GM12878 (cell line): ENCODE measurements around the gene FJX1. TPM values are rescaled to one million over a fixed set of nuclear protein-coding genes. Genes with fewer than 3 reads are reported as not detected.

ENCODE experiments used
- ATAC-seq: fragments of 200-7000 bp; cut with Tn5 transposase; 3 replicates; pipeline ENCODE4 v1.9.1; 2020; ENCODE audit warnings: mild to moderate bottlenecking, moderate library complexity
- BruUV-seq: library from RNA; stranded (reverse); fragments of 400-500 nt; replicated peaks from 2 replicates; lab custom pipeline; 2021; lab: Mats Ljungman, UMichigan
- CTCF ChIA-PET: fragments of 300-600 bp; sonication (Branson Sonifier 250); formaldehyde crosslinking; extraction: SDS; loops from one replicate; lab custom pipeline; 2021; ENCODE audit warnings: inconsistent platforms; lab: Yijun Ruan, JAX
- POLR2A ChIA-PET: fragments of 350-600 bp; formaldehyde crosslinking; extraction: SDS; loops from one replicate; lab custom pipeline; 2021; ENCODE audit warnings: inconsistent platforms; lab: Charles Lee
- RAD21 ChIA-PET: fragments of 300-600 bp; sonication (Branson Sonifier 250); formaldehyde crosslinking; loops from one replicate; lab custom pipeline; 2023; ENCODE audit warnings: antibody characterized with exemption; ENCODE audit not compliant: unreplicated experiment; lab: Charles Lee
- SMC1A ChIA-PET: fragments of 300-600 bp; sonication (Branson Sonifier 250); formaldehyde crosslinking; loops from one replicate; lab custom pipeline; 2023; ENCODE audit not compliant: unreplicated experiment, uncharacterized antibody; lab: Charles Lee
- DNase-seq: peaks from one replicate; pipeline ENCODE4 v3.0.0-alpha.2; 2011; ENCODE audit warnings: low read depth, low spot score
- FAIRE-seq: peaks from 3 replicates; lab custom pipeline; 2011; peaks lifted over from hg19 to GRCh38; lab: Jason Lieb, UNC
- H2AFZ ChIP-seq: 2 replicates; pipeline ENCODE4 v1.6.0; 2011; ENCODE audit warnings: low read depth, low read length, control low read depth; ENCODE audit not compliant: control insufficient read depth
- H3K27ac ChIP-seq: 2 replicates; pipeline ENCODE4 v1.5.1; 2011; ENCODE audit warnings: control low read depth; ENCODE audit not compliant: control insufficient read depth, insufficient read depth
- H3K27me3 ChIP-seq, 2 experiments: replicated peaks in 1 of 2; 2 replicates each; pipeline versions ENCODE4 v1.6.0 to v1.6.1; 2011; ENCODE audit warnings: low read length in 1 of 2; ENCODE audit not compliant: control insufficient read depth in 2 of 2, insufficient read depth in 2 of 2
- H3K36me3 ChIP-seq, 2 experiments: 2 replicates each; pipeline ENCODE4 v1.5.1; 2011; ENCODE audit warnings: low read length in 1 of 2; ENCODE audit not compliant: control insufficient read depth in 2 of 2, insufficient read depth in 2 of 2
- H3K4me1 ChIP-seq: 2 replicates; pipeline ENCODE4 v1.6.1; 2011; ENCODE audit warnings: mild to moderate bottlenecking, low read length, moderate library complexity, mixed read lengths; ENCODE audit not compliant: control insufficient read depth, insufficient read depth
- H3K4me2 ChIP-seq: 2 replicates; pipeline ENCODE4 v1.6.0; 2011; ENCODE audit warnings: control low read depth; ENCODE audit not compliant: control insufficient read depth, insufficient read depth
- H3K4me3 ChIP-seq: fragments of 200-600 bp; sonication (generic); 2 replicates; pipeline ENCODE4 v1.5.1; 2016
- H3K79me2 ChIP-seq: 2 replicates; pipeline ENCODE4 v1.6.0; 2011; ENCODE audit warnings: low read length; ENCODE audit not compliant: control insufficient read depth, insufficient read depth
- H3K9ac ChIP-seq: 2 replicates; pipeline ENCODE4 v1.8.0; 2011; ENCODE audit warnings: low read length, control low read depth, mixed read lengths; ENCODE audit not compliant: control insufficient read depth, insufficient read depth
- H3K9me3 ChIP-seq: replicated peaks from 3 replicates; pipeline ENCODE4 v1.5.1; 2011; ENCODE audit warnings: mild to moderate bottlenecking, low read length; ENCODE audit not compliant: control insufficient read depth, insufficient read depth
- H4K20me1 ChIP-seq: 2 replicates; pipeline ENCODE4 v1.6.0; 2011; ENCODE audit not compliant: control insufficient read depth, insufficient read depth
- HCFC1 ChIP-seq: fragments of 150-350 bp; IDR thresholded peaks from 2 replicates; pipeline ENCODE4 v1.6.1; 2014; ENCODE audit warnings: low read length
- IKZF1 ChIP-seq: fragments of 450-650 bp; conservative IDR thresholded peaks from 2 replicates; pipeline ENCODE4 v1.6.1; 2017; ENCODE audit warnings: antibody characterized with exemption, mild to moderate bottlenecking
- LARP7 ChIP-seq: fragments of 450-650 bp; IDR thresholded peaks from 2 replicates; pipeline ENCODE4 v1.6.1; 2017; ENCODE audit warnings: mild to moderate bottlenecking
- RBBP5 ChIP-seq: fragments of 200-600 bp; sonication (generic); conservative IDR thresholded peaks from 2 replicates; pipeline ENCODE4 v1.6.1; 2016
- SREBF2 ChIP-seq: IDR thresholded peaks from 2 replicates; pipeline ENCODE4 v1.6.1; 2012; ENCODE audit warnings: mild to moderate bottlenecking, low read length
- TCF7 ChIP-seq: IDR thresholded peaks from 2 replicates; pipeline ENCODE4 v1.6.1; 2014; ENCODE audit warnings: antibody characterized with exemption, borderline replicate concordance
- WGBS: methylation state at CpG from one replicate; pipeline ENCODE4 v1.1.6; 2016; ENCODE audit warnings: low lambda C conversion rate; ENCODE audit not compliant: insufficient replicate concordance, insufficient coverage; ENCODE audit errors: missing lambda C conversion rate; 5-methylcytosine and 5-hydroxymethylcytosine counted together
- in situ Hi-C: fragments of 300-500 bp; cut with MboI; formaldehyde crosslinking; loops from 9 replicates; pipeline ENCODE4 v1.14.3; 2018; ENCODE audit warnings: mixed read lengths
- intact Hi-C: fragments of 100-400 bp; cut with micrococcal nuclease; formaldehyde crosslinking; loops from one replicate; pipeline ENCODE4 v1.14.2; 2022; ENCODE audit not compliant: unreplicated experiment
- polyA plus RNA-seq, 11 experiments: library from polyadenylated mRNA; depleted of rRNA in 4 of 11; unstranded in 6 of 11; stranded (reverse) in 5 of 11; fragments of >200 nt; fragmentation: Nextera tagmentation in 4 of 11; fragmentation: Illumina TruSeq in 1 of 11; extraction: Ambion mirVana in 4 of 11; extraction: Trizol in 1 of 11; gene quantifications; 1 replicate in 1 of 11; 2 replicates in 10 of 11; pipeline versions ENCODE4 v1.2.1 to v1.2.3, GENCODE V29; 2011 to 2016; ENCODE audit warnings: inconsistent platforms in 2 of 11, missing spikeins in 2 of 11, low read depth in 1 of 11
- total RNA-seq, 4 experiments: library from RNA; depleted of rRNA in 3 of 4; stranded (reverse); fragments of >200 nt in 3 of 4; fragmentation: Illumina TruSeq in 1 of 4; extraction: Trizol in 1 of 4; gene quantifications; 2 replicates each; pipeline versions ENCODE4 v1.2.1 to v1.2.3, GENCODE V29; 2013 to 2021
- TF ChIP-seq, protein P1 (sequence below): IDR thresholded peaks from 2 replicates; pipeline ENCODE4 v1.6.1; 2012; ENCODE audit warnings: low read depth, low read length, improper control_type of control experiment
- TF ChIP-seq, protein P2 (sequence below): fragments of 450-650 bp; IDR thresholded peaks from 2 replicates; pipeline ENCODE4 v1.6.1; 2017; ENCODE audit warnings: antibody characterized with exemption, mild to moderate bottlenecking, moderate library complexity
- TF ChIP-seq, protein P3 (sequence below): IDR thresholded peaks from 2 replicates; pipeline ENCODE4 v1.6.1; 2011; ENCODE audit warnings: low read depth, low read length, improper control_type of control experiment, borderline replicate concordance
- TF ChIP-seq, protein P4 (sequence below): IDR thresholded peaks from 2 replicates; pipeline ENCODE4 v1.6.1; 2012; ENCODE audit warnings: low read depth, low read length, improper control_type of control experiment

The FJX1 gene
- total and polyA plus RNA-seq, 10 of the 15 experiments (the other 5 are each of a cell fraction or from before 2014, with no cell fraction given): 1.7 to 26.1 (median 10.0) TPM

DNA sequence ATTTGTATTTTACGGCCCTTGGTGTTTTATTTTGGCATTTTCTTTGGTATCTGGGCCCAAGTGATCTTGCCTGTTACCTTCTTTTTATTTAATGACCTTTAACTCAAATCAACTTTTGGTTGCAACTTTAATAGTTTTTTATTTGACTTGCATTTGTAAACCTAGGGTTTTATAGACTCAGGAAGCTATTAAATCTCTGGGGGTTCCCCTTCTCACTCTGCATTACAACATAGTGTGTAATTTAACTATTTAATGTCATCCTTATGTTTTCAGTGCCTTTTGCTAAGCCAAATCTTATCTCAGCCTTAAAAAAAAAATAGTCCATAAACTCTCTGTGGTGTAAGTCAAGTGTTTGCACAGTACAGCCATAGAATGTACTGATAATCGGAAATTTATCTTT, 3.4 kb downstream of the FJX1 start:
- in situ Hi-C loops (loop anchor here (5.0 kb wide), 1 partner anchor 201 kb away; no protein-coding TSS in a partner anchor), intact Hi-C loops (no loop called here)
- Histone ChIP-seq H3K4me3 (no peak overlapping the region), H3K9me3 (no peaks in the 10 kb centered on the region), H3K36me3 (no peaks in the 10 kb centered on the region), H3K4me1 (peaks cover 8% of the 10 kb centered on the region; the same call in 1 of the 2 replicates), H3K27me3 (no peaks in the 10 kb centered on the region; a peak in 1 of 4 replicates), H3K27ac (no peak overlapping the region), H3K79me2 (peaks cover 6% of the 10 kb centered on the region; the same call in 1 of the 2 replicates), H2AFZ (no peak overlapping the region), H3K4me2 (no peak overlapping the region), H3K9ac (no peak overlapping the region), H4K20me1 (no peaks in the 10 kb centered on the region)
- TF ChIP-seq, protein P1, sequence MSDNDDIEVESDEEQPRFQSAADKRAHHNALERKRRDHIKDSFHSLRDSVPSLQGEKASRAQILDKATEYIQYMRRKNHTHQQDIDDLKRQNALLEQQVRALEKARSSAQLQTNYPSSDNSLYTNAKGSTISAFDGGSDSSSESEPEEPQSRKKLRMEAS: no peak
- TF ChIP-seq SREBF2: no peak
- ChIA-PET POLR2A (no interaction called here), RAD21 (interaction anchor here (1.0 kb wide), 1 partner anchor 200 kb away, joined by 3 read pairs; no protein-coding TSS in a partner anchor), CTCF (interaction anchor here (0.8 to 5.3 kb wide), 3 partner anchors 14 to 511 kb away, joined by 3 to 48 read pairs (median 5); no protein-coding TSS in a partner anchor), SMC1A (no interaction called here)
- BruUV-seq: no TSS peak
- no peak for DNase-seq
- 96% methylated on average over 2 of the region's 2 CpGs for WGBS
- no peak for FAIRE-seq
- ATAC-seq: no peak

DNA sequence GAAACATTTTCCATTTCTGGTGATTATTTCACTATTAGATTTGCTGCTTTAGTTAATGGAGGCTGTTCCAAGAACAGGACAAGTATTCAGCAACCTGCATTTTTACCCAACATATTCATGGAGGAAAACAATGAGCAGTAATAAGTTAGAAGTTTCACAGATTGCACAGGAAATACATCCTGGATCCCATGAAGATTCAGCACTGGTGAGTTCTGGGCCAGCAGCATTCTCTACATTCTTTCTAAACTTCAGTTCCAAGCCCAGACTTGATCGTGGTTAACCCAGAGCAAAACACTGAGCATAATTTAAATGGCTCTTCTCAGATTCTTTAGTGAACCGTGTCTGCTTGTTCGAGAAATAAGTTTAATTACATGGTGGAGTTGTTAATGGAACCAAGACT, 3.8 kb downstream of the FJX1 start:
- Histone ChIP-seq H3K4me2 (no peak overlapping the region), H3K36me3 (no peaks in the 10 kb centered on the region)
- no peak for TF ChIP-seq LARP7
- no peak for TF ChIP-seq HCFC1
- TF ChIP-seq, protein P2, sequence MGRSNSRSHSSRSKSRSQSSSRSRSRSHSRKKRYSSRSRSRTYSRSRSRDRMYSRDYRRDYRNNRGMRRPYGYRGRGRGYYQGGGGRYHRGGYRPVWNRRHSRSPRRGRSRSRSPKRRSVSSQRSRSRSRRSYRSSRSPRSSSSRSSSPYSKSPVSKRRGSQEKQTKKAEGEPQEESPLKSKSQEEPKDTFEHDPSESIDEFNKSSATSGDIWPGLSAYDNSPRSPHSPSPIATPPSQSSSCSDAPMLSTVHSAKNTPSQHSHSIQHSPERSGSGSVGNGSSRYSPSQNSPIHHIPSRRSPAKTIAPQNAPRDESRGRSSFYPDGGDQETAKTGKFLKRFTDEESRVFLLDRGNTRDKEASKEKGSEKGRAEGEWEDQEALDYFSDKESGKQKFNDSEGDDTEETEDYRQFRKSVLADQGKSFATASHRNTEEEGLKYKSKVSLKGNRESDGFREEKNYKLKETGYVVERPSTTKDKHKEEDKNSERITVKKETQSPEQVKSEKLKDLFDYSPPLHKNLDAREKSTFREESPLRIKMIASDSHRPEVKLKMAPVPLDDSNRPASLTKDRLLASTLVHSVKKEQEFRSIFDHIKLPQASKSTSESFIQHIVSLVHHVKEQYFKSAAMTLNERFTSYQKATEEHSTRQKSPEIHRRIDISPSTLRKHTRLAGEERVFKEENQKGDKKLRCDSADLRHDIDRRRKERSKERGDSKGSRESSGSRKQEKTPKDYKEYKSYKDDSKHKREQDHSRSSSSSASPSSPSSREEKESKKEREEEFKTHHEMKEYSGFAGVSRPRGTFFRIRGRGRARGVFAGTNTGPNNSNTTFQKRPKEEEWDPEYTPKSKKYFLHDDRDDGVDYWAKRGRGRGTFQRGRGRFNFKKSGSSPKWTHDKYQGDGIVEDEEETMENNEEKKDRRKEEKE: no peak
- no peak for TF ChIP-seq TCF7
- TF ChIP-seq, protein P3, sequence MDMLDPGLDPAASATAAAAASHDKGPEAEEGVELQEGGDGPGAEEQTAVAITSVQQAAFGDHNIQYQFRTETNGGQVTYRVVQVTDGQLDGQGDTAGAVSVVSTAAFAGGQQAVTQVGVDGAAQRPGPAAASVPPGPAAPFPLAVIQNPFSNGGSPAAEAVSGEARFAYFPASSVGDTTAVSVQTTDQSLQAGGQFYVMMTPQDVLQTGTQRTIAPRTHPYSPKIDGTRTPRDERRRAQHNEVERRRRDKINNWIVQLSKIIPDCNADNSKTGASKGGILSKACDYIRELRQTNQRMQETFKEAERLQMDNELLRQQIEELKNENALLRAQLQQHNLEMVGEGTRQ: no peak
- TF ChIP-seq, protein P4, sequence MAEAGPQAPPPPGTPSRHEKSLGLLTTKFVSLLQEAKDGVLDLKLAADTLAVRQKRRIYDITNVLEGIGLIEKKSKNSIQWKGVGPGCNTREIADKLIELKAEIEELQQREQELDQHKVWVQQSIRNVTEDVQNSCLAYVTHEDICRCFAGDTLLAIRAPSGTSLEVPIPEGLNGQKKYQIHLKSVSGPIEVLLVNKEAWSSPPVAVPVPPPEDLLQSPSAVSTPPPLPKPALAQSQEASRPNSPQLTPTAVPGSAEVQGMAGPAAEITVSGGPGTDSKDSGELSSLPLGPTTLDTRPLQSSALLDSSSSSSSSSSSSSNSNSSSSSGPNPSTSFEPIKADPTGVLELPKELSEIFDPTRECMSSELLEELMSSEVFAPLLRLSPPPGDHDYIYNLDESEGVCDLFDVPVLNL: no peak
- no peak for TF ChIP-seq RBBP5
- TF ChIP-seq IKZF1: no peak
- TF ChIP-seq, all 136 proteins: peak for 0
- FAIRE-seq (no peak), DNase-seq (no peak), ATAC-seq (no peak)
- ChIA-PET CTCF (interaction anchor here (0.8 to 5.3 kb wide), 3 partner anchors 15 to 510 kb away, joined by 3 to 48 read pairs (median 5); no protein-coding TSS in a partner anchor), POLR2A (no interaction called here), RAD21 (interaction anchor here (1.0 kb wide), 1 partner anchor 200 kb away, joined by 3 read pairs; no protein-coding TSS in a partner anchor), SMC1A (no interaction called here)
- Histone ChIP-seq H3K27ac (no peak overlapping the region), H4K20me1 (no peaks in the 10 kb centered on the region), H3K4me1 (peaks cover 8% of the 10 kb centered on the region; the same call in 1 of the 2 replicates), H3K9me3 (no peaks in the 10 kb centered on the region), H2AFZ (no peak overlapping the region), H3K79me2 (peaks cover 6% of the 10 kb centered on the region; the same call in 1 of the 2 replicates), H3K9ac (no peak overlapping the region), H3K27me3 (no peaks in the 10 kb centered on the region; a peak in 1 of 4 replicates), H3K4me3 (no peak overlapping the region)
- 94% methylated on average over 3 of the region's 3 CpGs for WGBS
- in situ Hi-C loops (loop anchor here (5.0 kb wide), 1 partner anchor 200 kb away; no protein-coding TSS in a partner anchor), intact Hi-C loops (no loop called here)
- no TSS peak for BruUV-seq
